NCI-H774 (cell line): ENCODE measurements around the gene ATP8B1.
"Not testable (repeated sequence)": the region's sequence is repeated elsewhere in the genome, so short reads cannot be mapped to it uniquely, and the experiment has no call there.

ENCODE experiments used
- DNase-seq: peaks from one replicate; lab custom pipeline; 2025; lab: John Stamatoyannopoulos, UW

ATP8B1 gene

DNA sequence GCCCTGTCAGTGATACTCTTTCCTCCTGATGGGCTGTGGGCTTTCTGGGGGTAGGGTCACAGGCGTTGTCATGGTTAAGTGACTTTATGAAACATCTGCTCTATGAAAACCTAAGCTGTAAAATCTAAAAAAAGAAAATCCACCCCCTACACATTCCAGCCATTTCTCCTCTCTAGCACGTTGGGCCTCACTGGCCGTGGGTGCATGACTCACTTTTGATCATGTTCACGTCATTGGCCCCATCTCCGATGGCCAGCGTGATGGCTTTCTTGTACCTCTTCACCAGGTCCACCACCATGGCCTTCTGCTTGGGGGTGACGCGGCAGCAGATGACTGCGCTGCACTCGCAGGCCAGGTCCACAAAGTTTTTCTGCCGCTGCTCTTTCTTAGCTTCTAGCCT lies 142.2 kb downstream of the ATP8B1 start:
- DNase-seq, result no peak

- DNase-seq, result no peak
Measured at GRCh38 chr18:57659460-57660102, 143.5 kb downstream of the ATP8B1 start.

DNA sequence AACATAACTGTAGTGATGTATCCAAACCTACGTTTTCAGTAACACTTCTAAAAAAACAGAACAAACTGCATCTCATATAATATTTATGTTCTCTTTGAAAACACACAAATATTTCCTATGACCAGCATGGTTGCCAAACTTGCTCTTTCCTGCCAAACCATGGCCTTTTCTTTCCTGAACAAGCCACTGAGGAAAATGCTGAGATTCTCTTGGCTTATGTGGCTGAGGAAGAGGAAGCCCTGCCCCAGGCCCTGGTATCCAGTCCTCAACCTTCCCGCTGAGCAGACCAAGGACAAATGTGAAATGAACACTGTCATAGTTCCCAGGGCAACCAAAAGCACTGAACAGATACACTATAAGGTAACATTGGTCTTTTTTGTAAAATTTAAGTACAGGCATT lies 145.6 kb downstream of the ATP8B1 start:
- DNase-seq, result no peak

DNA sequence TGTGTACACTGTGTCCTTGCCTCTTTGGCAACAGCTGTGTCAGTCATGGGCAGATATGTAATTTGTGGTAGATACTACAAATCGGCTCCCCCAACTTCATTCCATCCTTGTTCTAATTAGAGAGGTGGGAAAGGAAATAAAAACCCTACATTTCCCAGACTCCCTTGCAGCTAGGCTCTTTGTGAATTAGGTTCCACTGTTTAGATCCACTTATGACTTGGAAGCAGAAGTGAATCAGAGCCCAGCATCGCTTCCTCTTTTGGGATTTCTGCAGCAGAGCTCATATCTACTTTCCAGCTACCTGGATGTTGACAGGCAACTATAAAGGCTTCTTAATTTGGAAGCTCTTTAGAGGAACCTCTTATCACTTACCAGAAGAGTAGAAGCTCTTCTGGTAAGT lies 147.4 kb downstream of the ATP8B1 start:
- no peak for DNase-seq

DNA sequence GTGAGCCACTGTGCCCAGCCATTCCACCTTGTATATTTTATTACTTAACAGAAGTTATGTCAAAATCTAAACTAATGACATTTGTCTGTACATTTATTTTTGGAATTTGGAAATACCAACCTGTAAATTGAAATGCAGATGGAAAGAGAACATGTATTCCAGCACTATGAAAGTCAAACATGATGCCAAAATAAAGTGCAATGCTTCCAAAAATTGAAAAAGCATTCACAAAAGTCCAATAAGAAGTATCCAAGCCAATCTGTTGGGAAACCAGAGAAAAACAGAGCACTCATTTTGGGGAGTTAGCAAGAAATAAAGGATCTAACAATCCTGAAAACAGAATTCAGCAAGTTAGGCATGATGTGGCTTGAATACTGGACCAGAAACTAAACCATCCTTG lies 151.2 kb downstream of the ATP8B1 start:
- no peak for DNase-seq

- DNase-seq, result no peak
Measured at GRCh38 chr18:57649556-57650500, 153.3 kb downstream of the ATP8B1 start.

DNA sequence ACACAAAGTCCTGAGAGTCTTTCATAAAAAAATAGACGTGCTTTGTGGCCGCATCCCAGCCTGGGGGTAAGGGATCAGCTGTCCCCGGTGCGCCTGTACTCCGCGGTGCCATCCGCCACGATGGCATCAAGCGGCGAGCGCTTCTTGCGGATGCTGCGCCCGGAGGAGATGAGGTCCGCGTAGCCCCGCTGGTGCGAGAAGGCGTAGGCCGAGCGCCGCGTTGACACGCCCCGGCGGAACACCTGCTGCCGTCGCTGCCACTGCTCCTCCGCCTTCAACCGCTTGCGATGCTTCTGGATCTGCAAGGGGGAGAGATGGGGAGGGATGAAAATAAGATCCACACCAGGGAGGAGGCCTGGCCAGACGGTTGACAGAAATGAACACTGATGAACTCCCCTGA lies 154.7 kb downstream of the ATP8B1 start:
- no peak for DNase-seq

- no peak for DNase-seq
Measured at GRCh38 chr18:57644540-57644939, 158.6 kb downstream of the ATP8B1 start.

DNA sequence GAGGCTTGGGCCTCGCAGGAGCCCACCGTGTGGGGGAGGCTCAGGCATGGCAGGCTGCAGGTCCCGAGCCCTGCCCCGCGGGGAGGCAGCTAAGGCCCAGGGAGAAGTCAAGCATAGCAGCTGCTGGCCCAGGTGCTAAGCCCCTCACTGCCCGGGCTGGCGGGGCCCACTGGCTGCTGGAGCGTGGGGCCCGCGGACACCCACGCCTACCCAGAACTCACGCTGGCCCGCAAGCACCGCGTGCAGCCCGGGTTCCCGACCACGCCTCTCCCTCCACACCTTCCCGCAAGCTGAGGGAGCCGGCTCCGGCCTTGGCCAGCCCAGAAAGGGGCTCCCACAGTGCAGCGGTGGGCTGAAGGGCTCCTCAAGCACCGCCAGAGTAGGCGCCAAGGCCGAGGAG lies 159.4 kb downstream of the ATP8B1 start:
- DNase-seq, result not testable (repeated sequence)

DNA sequence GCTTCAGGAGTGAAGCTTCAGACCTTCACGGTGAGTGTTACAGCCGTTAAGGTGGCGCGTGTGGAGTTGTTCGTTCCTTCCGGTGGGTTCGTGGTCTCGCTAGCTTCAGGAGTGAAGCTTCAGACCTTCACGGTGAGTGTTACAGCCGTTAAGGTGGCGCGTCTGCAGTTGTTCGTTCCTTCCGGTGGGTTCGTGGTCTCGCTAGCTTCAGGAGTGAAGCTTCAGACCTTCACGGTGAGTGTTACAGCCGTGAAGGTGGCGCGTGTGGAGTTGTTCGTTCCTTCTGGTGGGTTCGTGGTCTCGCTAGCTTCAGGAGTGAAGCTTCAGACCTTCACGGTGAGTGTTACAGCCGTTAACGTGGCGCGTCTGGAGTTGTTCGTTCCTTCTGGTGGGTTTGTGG lies 160.7 kb downstream of the ATP8B1 start:
- DNase-seq, result not testable (repeated sequence)

GRCh38 chr18:57640749-57641148 lies 162.4 kb downstream of the ATP8B1 start:
- DNase-seq, result no peak

DNA sequence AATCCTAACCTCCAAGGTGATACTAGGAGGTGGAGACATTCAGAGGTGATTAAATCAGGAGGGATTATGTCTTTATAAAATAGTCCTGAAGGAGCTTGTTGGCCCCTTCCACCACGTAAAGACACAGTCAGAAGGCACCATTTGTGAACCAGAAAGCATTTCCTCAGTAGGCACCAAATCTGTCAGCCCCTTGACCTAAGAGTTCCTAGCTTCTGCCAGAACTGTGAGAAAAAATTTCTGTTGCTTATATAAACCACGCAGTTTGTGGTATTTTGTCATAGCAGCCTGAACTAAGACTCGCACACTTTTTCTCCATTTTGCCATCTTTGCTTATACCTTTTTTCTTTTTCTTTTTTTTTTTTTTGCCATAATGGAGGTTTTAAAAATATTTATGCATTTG lies 162.9 kb downstream of the ATP8B1 start:
- no peak for DNase-seq

GRCh38 chr18:57635003-57635822 lies 167.9 kb downstream of the ATP8B1 start:
- no peak for DNase-seq

GRCh38 chr18:57631697-57632096 lies 171.4 kb downstream of the ATP8B1 start:
- no peak for DNase-seq

- no peak for DNase-seq
Measured at GRCh38 chr18:57630754-57631595, 172.1 kb downstream of the ATP8B1 start.

- DNase-seq, result peak; percentile 92
Measured at GRCh38 chr18:57630002-57630753, 172.9 kb downstream of the ATP8B1 start.

GRCh38 chr18:57629422-57629821 lies 173.7 kb downstream of the ATP8B1 start:
- DNase-seq, result no peak

DNA sequence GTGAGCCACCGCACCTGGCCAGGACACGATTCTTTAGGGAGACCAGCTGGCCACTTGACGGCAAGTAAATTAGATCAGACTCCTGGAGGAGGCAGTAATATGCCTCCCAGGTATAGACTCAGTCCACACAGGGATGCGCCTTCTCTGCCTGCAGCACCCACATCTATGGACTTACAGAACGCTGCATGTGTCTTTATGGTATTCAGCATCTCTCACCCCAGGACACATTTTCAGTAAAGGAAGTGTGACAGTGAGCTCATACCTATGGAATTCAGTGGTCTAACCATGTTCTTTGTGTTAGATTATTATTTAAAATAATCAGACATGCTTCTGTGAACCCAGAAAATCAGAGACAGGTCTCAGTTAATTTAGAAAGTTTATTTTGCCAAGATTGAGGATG lies 175.6 kb downstream of the ATP8B1 start:
- no peak for DNase-seq

DNA sequence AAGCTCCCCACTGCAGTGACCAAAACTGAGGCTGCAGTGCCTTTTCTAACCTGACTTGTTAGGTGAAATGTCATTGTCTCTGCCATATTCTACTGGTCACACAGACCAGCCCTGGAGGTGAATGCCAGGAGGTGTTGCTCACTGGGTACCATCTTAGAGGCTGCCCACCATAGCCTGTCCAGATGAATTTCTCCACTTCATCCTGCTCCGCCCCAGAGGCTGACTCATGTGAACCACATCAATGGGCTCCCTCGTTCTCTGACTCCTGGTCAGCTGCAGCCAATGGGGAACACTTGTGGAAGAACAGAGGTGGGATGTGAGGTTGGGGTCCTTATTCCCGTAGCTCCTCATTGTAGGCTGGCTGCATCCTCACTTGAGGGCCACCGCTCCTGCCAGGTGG lies 178.1 kb downstream of the ATP8B1 start:
- DNase-seq, result no peak

- no peak for DNase-seq
Measured at GRCh38 chr18:57621246-57621604, 181.9 kb downstream of the ATP8B1 start.

DNA sequence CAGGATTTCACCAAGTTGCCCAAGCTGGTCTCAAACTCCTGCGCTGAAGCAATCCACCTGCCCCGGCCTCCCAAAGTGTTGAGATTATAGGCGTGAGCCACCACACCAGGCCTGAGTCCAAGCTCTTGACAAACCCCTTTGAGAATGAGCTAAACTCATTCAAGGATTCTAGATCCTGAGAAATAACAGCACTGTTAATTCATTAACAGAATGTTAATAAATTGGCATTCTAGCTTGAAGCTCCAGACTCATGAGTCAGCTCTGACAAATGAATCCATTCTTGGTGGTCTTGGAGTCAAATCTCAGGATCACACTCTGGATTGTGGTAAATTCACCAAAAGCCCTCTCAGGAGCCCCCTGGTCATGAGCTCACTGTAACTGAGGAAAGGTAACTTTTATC lies 183.2 kb downstream of the ATP8B1 start:
- DNase-seq, result no peak
